ENCODE measurements around the gene TXN. TPM values are rescaled to one million over a fixed set of nuclear protein-coding genes. Genes with fewer than 3 reads are reported as not detected.
"Not testable (repeated sequence)": the region's sequence is repeated elsewhere in the genome, so short reads cannot be mapped to it uniquely, and the experiment has no call there.

Gene TXN
- total RNA-seq, 1 experiment from 2014 or later = 415 TPM

GRCh38 chr9:110213413-110214044 lies 42.8 kb downstream of the TXN start:
- DNase-seq (ENCODE audit: low read depth) = no peak

DNA sequence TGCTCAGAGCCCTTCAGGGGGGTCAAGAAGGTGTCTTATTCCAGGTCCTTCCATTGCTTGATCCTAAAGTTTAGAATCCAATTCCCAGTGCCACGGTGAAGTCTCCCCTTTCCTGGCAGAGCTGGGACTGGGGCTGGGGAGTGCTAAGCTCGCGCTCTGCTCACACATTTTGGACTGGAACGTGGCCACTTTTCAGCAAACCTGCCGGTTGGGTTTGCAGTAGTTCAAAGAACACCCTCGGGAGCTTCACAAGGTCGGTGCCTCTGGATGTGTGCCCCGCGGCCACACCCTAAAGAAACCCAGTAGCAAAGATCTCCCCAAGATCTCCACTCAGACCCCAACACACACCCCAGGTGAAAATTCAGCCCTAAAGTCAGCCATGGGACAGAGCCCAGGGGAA lies 48.3 kb downstream of the TXN start, which contains the start of gene C9orf152:
TSS of gene C9orf152 (minus strand) at position 129 of the 400 bp plus-strand sequence. CDS start 580 bp downstream, outside the sequence.
- no peak for DNase-seq (ENCODE audit: low read depth)

- no peak for DNase-seq (ENCODE audit: low read depth)
Observed at GRCh38 chr9:110207071-110207641, 49.2 kb downstream of the TXN start.

GRCh38 chr9:110206389-110206788 lies 49.9 kb downstream of the TXN start:
- no peak for DNase-seq (ENCODE audit: low read depth)

- not testable (repeated sequence) for DNase-seq (ENCODE audit: low read depth)
Observed at GRCh38 chr9:110205612-110206011, 50.7 kb downstream of the TXN start.

- DNase-seq (ENCODE audit: low read depth) = no peak
Observed at GRCh38 chr9:110202232-110202631, 54.1 kb downstream of the TXN start.

DNA sequence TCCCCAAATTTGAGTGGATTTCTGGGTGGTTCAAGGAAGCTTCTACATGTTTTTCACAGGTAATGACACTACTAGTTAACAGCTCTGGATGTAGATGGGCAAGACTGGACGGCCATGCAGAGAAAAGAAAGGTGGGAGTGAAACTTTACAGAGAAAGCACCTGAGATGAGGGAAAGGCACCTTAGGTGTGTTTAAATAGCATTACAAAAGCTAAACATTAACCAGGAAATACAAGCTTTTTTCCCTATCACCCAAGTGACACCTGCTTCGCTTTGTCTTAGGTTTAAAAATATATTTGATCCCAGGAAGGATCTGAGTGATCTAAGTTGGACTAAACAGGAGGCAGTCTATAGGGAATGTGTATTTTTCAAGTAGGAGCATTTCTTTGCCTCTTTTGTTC lies 56.7 kb downstream of the TXN start:
- no peak for DNase-seq (ENCODE audit: low read depth)

DNA sequence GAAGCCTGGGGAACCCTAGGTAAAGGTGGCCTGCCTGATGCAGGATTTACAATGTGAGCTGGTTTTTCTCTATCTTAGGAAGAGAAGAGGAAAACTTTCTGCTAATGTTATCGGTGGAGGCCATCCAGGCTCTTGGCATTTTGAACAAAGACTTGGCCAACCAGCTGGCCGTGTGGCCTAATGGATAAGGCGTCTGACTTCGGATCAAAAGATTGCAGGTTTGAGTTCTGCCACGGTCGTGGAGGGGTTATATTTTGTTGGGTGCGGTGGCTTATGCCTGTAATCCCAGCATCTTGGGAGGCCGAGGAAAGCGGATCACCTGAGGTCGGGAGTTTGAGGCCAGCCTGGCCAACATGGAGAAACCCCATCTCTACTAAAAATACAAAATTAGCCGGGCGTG lies 58.0 kb downstream of the TXN start:
- no peak for DNase-seq (ENCODE audit: low read depth)

DNA sequence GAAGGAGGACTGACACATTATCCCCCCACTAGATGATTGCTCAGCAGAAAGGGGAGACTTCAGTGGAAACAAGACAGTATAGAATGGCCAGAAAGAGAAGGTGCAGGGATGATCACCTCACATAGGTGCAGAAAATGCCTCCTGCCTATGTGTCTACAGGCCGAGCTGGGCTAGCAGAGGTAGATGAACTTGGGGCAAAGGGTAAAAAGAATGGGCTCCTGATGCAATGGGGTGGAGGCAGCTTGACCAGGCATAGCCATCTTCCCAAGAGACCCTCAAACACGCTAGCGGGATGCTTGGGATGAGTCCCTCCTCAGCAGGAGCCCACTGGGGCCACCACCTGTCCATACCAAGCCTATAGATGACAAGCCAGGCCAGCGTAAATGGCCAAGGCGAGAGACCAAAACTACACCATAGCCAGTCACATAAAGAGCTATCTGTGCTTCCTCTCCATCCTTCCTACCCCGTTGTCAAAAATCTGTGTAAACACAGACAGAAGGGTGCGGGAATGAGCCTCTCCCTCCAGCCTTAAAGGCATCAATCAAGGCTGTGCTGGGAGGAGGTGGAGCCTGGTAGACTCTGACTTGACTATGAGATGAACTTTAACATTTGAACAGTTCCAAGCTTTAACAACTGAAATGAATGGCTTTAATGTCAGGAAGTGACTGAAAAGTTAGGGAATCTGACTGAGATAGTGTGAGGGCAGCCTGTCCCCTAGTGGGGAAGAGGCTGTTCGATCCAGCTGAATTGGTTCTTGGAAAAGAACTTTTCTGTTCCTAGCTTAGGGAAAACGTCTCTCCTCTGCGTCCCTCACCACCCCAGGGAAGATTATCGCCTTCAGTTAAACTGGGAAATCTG lies 58.7 kb downstream of the TXN start:
- DNase-seq (ENCODE audit: low read depth) = no peak

- DNase-seq (ENCODE audit: low read depth) = not testable (repeated sequence)
Observed at GRCh38 chr9:110196084-110196499, 60.2 kb downstream of the TXN start.

Other genes starting within 250 kb of the TXN start
- gene C9orf152, start 48.3 kb downstream of the TXN start, total RNA-seq (2014; rRNA removed; shearing (Covaris generic)) = not detected in 2 replicates
- gene TXNDC8, start 81.4 kb upstream of the TXN start, total RNA-seq (2014; rRNA removed; shearing (Covaris generic)) = not detected in 2 replicates

All from HT1080 (cell line).